IPS-18a (cell line): ENCODE data around the gene MINDY3.

Experiments
- H3K27ac ChIP-seq: one replicate; pipeline ENCODE4 v1.5.1; 2013; ENCODE audit warnings: low read length
- H3K27me3 ChIP-seq: one replicate; pipeline ENCODE4 v1.6.1; 2013; ENCODE audit warnings: mild to moderate bottlenecking, low read length; ENCODE audit not compliant: control insufficient read depth, insufficient read depth
- H3K36me3 ChIP-seq: one replicate; pipeline ENCODE4 v1.6.1; 2013; ENCODE audit warnings: low read depth, low read length; ENCODE audit not compliant: control insufficient read depth
- H3K4me1 ChIP-seq: one replicate; pipeline ENCODE4 v1.6.1; 2013; ENCODE audit warnings: low read depth, low read length; ENCODE audit not compliant: control insufficient read depth
- H3K4me3 ChIP-seq: one replicate; pipeline ENCODE4 v1.5.1; 2013; ENCODE audit warnings: low read length
- H3K9ac ChIP-seq: one replicate; pipeline ENCODE4 v1.6.1; 2013; ENCODE audit warnings: mild to moderate bottlenecking, low read length, moderate library complexity
- H3K9me3 ChIP-seq: one replicate; pipeline ENCODE4 v1.6.1; 2013; ENCODE audit warnings: low read depth, low read length; ENCODE audit not compliant: control insufficient read depth

Gene MINDY3

GRCh38 chr10:15822131-15822530 is 38.2 kb downstream of the MINDY3 start:
- Histone ChIP-seq H3K36me3 (peaks cover 4% of the 10 kb centered on the region), H3K9me3 (no peaks in the 10 kb centered on the region), H3K4me1 (no peaks in the 10 kb centered on the region), H3K27ac (no peak overlapping the region), H3K4me3 (no peak overlapping the region), H3K27me3 (no peaks in the 10 kb centered on the region), H3K9ac (no peak overlapping the region)

GRCh38 chr10:15821046-15821683 is 39.1 kb downstream of the MINDY3 start:
- peaks cover 4% of the 10 kb centered on the region for H3K36me3 ChIP-seq
- no peak overlapping the region for H3K27ac ChIP-seq
- H3K4me1 ChIP-seq: no peaks in the 10 kb centered on the region
- no peaks in the 10 kb centered on the region for H3K27me3 ChIP-seq
- H3K9me3 ChIP-seq: no peaks in the 10 kb centered on the region
- no peak overlapping the region for H3K9ac ChIP-seq
- no peak overlapping the region for H3K4me3 ChIP-seq

DNA sequence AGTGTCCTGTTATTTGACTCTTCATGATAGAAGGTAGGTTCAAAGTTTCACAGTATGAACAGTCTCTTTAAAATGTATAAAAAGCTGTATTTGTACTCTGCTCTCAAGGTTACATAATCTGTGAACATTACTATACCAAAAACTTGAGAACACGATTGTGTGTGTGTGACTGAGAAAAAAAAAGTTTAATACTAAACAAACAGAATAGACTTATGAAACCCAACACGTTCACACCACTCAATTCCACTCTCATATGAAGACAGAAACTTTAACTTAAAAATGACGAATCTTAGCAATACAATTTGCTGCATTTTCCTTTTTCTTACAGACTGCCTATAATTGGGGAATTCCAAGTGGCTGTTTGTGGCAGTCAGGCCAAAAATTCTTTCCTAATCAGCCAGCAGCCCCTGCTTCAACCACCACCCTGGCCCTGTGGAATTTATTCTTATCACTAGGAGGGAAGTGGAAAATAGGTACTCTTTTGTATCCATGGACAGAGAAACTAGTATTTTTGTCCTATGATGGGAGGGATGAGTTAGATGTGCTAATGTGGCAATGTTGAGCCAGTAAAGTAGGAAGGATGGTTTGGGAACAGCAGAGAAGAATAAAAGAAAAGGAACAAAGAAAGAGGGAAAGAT is 42.8 kb downstream of the MINDY3 start:
- no peak overlapping the region for H3K4me3 ChIP-seq
- H3K27me3 ChIP-seq: no peaks in the 10 kb centered on the region
- H3K4me1 ChIP-seq: no peaks in the 10 kb centered on the region
- no peaks in the 10 kb centered on the region for H3K9me3 ChIP-seq
- no peak overlapping the region for H3K9ac ChIP-seq
- H3K27ac ChIP-seq: no peak overlapping the region
- no peaks in the 10 kb centered on the region for H3K36me3 ChIP-seq

GRCh38 chr10:15815242-15815885 is 44.9 kb downstream of the MINDY3 start:
- no peak overlapping the region for H3K9ac ChIP-seq
- H3K4me3 ChIP-seq: no peak overlapping the region
- no peak overlapping the region for H3K27ac ChIP-seq
- no peaks in the 10 kb centered on the region for H3K27me3 ChIP-seq
- H3K4me1 ChIP-seq: no peaks in the 10 kb centered on the region
- H3K9me3 ChIP-seq: no peaks in the 10 kb centered on the region
- no peaks in the 10 kb centered on the region for H3K36me3 ChIP-seq

DNA sequence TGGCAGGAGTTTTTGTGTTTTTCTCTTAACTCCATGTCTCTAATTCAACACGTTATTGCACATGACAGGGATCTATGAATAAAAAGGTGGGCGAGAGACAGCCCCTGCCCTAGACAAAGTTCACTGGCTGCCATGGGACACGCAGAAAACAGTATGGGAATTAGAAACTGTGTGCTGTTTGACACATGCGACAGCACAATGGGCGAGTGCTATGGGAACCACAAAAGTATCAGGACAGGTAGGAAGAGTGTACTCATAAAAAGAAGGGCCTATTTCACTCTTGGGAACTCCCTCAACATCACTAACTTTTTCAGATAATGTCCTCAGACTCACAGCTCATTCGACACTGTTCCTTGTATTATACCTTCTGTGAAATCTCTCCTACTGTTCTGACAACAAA is 45.7 kb downstream of the MINDY3 start:
- no peaks in the 10 kb centered on the region for H3K4me1 ChIP-seq
- H3K36me3 ChIP-seq: no peaks in the 10 kb centered on the region
- no peaks in the 10 kb centered on the region for H3K27me3 ChIP-seq
- H3K27ac ChIP-seq: no peak overlapping the region
- H3K9ac ChIP-seq: no peak overlapping the region
- H3K9me3 ChIP-seq: no peaks in the 10 kb centered on the region
- H3K4me3 ChIP-seq: no peak overlapping the region

DNA sequence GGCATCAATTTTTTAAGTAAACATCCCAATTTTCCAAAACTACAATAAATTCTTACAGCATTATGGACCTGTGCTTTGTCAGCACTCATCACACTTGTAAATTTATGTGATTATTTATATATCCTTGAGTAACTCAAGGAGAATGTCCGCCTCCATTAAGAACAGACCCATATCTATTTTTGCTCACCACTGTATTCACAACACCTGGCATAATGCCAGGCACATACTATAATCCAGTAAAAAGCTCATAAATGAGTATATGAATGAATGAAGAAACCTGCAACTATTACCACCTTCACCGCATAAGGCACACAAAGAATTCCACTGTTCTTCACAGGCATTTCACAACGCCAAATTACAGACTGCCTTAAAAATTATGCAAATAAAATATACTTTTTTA is 46.9 kb downstream of the MINDY3 start:
- H3K9me3 ChIP-seq: no peaks in the 10 kb centered on the region
- H3K4me3 ChIP-seq: no peak overlapping the region
- no peaks in the 10 kb centered on the region for H3K27me3 ChIP-seq
- H3K4me1 ChIP-seq: no peaks in the 10 kb centered on the region
- H3K9ac ChIP-seq: no peak overlapping the region
- H3K36me3 ChIP-seq: no peaks in the 10 kb centered on the region
- no peak overlapping the region for H3K27ac ChIP-seq

DNA sequence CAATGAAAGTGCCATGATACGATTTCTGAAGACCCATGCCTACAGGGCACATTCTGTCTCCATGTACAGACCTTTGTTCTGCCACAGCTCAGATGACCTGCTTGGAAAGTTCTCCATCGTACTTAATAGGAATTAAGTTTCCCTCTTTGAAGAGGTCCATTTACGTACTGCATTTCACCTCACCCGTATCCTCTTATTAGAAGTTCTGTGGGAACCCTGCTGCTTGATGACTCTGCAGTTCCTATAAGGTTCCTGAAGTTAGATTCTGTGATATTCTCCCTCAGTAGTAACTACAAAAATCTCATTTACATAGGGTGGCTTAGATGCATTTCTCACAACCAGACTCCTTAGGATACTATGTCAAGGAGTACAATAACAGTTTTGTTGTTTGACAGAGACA is 50.9 kb downstream of the MINDY3 start:
- no peaks in the 10 kb centered on the region for H3K4me1 ChIP-seq
- no peaks in the 10 kb centered on the region for H3K36me3 ChIP-seq
- no peak overlapping the region for H3K27ac ChIP-seq
- no peaks in the 10 kb centered on the region for H3K9me3 ChIP-seq
- no peaks in the 10 kb centered on the region for H3K27me3 ChIP-seq
- H3K4me3 ChIP-seq: no peak overlapping the region
- no peak overlapping the region for H3K9ac ChIP-seq

- Histone ChIP-seq H3K36me3 (no peaks in the 10 kb centered on the region), H3K27ac (no peak overlapping the region), H3K4me3 (no peak overlapping the region), H3K27me3 (no peaks in the 10 kb centered on the region), H3K4me1 (no peaks in the 10 kb centered on the region), H3K9me3 (no peaks in the 10 kb centered on the region), H3K9ac (no peak overlapping the region)
These were observed 52.0 kb downstream of the MINDY3 start for GRCh38 chr10:15808204-15808797.

GRCh38 chr10:15805395-15806058 is 54.8 kb downstream of the MINDY3 start:
- H3K9ac ChIP-seq: no peak overlapping the region
- H3K27me3 ChIP-seq: no peaks in the 10 kb centered on the region
- no peaks in the 10 kb centered on the region for H3K36me3 ChIP-seq

GRCh38 chr10:15804109-15804508 is 56.2 kb downstream of the MINDY3 start:
- no peak overlapping the region for H3K4me3 ChIP-seq
- H3K36me3 ChIP-seq: no peaks in the 10 kb centered on the region
- H3K9ac ChIP-seq: no peak overlapping the region
- H3K27me3 ChIP-seq: no peaks in the 10 kb centered on the region
- no peaks in the 10 kb centered on the region for H3K9me3 ChIP-seq
- H3K27ac ChIP-seq: no peak overlapping the region
- H3K4me1 ChIP-seq: peaks cover 7% of the 10 kb centered on the region

More at GRCh38 chr10:15805395-15806058, 54.8 kb downstream of the MINDY3 start:
- Histone ChIP-seq H3K27ac (no peak overlapping the region), H3K4me1 (peaks cover 7% of the 10 kb centered on the region), H3K4me3 (no peak overlapping the region), H3K9me3 (no peaks in the 10 kb centered on the region)

GRCh38 chr10:15802375-15802949 is 57.8 kb downstream of the MINDY3 start:
- peaks cover 7% of the 10 kb centered on the region for H3K4me1 ChIP-seq
- no peak overlapping the region for H3K4me3 ChIP-seq
- no peak overlapping the region for H3K27ac ChIP-seq
- H3K9ac ChIP-seq: no peak overlapping the region
- H3K27me3 ChIP-seq: no peaks in the 10 kb centered on the region
- no peaks in the 10 kb centered on the region for H3K9me3 ChIP-seq
- H3K36me3 ChIP-seq: no peaks in the 10 kb centered on the region
